ENCODE results near the gene MTFMT. TPM values are rescaled to one million over a fixed set of nuclear protein-coding genes. Genes with fewer than 3 reads are reported as not detected.

The MTFMT gene
- total RNA-seq, 1 donor from 2014 or later = 18.8 TPM

DNA sequence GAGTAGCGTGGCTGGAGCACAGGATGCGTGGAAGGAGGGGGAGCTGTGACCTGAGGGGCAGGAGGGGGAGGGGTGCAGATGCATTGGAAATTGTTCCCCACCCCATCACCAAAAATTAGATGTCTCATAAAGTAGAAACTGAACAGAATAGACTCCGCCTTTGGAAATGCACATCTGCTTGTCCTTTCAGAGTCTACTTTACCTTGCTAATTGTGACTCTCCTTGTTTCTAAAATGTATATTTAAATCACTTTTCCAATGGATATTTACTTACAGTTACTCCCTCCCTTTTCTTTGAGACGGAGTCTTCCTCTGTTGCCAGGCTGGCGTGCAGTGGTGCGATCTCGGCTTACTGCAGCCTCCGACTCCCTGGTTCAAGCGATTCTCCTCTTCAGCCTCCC lies 70.3 kb downstream of the MTFMT start:
- Mint-ChIP-seq H3K36me3 (ENCODE audit: low read depth) (peaks cover 50% of the 10 kb centered on the region), H3K4me3 (no peak overlapping the region), H3K27me3 (ENCODE audit: low read depth) (no peaks in the 10 kb centered on the region), H3K27ac (ENCODE audit: unreplicated experiment) (no peak overlapping the region), H3K9me3 (peaks cover 8% of the 10 kb centered on the region), H3K4me1 (no peaks in the 10 kb centered on the region)
- DNase-seq (ENCODE audit: low read depth, low spot score) = no peak
- TF ChIP-seq, protein P1, sequence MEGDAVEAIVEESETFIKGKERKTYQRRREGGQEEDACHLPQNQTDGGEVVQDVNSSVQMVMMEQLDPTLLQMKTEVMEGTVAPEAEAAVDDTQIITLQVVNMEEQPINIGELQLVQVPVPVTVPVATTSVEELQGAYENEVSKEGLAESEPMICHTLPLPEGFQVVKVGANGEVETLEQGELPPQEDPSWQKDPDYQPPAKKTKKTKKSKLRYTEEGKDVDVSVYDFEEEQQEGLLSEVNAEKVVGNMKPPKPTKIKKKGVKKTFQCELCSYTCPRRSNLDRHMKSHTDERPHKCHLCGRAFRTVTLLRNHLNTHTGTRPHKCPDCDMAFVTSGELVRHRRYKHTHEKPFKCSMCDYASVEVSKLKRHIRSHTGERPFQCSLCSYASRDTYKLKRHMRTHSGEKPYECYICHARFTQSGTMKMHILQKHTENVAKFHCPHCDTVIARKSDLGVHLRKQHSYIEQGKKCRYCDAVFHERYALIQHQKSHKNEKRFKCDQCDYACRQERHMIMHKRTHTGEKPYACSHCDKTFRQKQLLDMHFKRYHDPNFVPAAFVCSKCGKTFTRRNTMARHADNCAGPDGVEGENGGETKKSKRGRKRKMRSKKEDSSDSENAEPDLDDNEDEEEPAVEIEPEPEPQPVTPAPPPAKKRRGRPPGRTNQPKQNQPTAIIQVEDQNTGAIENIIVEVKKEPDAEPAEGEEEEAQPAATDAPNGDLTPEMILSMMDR (conservative IDR thresholded peaks at IDR 0.05) = no peak

DNA sequence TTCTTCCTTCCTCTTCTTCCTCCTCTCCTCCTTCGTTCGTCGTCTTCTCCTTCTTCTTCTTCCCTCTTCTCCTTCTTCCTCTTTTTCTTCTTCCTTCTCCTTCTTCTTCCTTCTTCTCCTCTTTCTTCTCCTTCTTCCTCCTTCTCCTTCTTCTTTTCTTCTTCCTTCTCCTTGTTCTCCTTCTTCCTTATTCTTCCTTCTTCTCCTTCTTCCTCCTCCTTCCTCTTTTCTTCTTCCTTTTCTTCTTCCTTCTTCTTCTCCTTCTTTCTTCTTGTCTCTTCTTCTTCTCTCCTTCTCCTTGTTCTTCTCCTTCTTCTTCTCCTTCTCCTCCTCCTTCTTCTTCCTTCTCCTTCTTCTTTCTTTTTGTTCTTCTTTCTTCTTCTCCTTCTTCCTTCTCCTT lies 75.0 kb downstream of the MTFMT start:
- peaks cover 50% of the 10 kb centered on the region for H3K36me3 Mint-ChIP-seq (ENCODE audit: low read depth)

DNA sequence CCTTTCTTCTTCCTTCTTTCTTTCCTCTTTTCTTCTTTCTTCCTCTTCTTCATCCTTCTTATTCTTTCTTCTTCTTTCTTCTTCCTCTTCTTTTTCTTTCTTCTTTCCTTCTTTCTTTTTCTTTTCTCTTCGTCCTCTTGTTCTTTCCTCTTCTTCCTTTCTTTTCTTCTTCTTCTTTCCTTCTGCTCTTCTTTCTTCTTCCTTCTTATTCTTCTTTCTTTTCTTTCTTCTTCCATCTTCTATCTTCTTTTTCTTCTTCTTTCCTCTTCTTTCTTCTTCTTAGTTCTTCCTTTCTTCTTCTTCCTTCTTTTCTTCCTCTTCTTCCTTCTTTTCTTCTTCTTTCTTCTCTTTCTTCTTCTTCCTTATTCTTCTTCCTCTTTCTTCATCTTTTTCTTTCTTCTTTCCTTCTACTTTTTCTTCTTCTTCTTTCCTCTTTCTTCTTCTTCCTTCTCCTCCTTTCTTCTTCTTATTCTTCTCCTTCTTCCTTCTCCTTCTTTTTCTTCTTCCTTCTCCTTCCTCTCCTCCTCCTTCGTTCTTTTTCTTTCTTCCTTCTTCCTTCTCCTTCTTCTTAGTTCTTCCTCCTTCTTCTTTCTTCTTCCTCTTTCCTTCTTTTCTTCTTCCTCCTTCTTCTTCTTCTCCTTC lies 77.5 kb downstream of the MTFMT start:
- TF ChIP-seq, protein P1 (conservative IDR thresholded peaks at IDR 0.05) = no peak
- no peak for DNase-seq (ENCODE audit: low read depth, low spot score)
- no peaks in the 10 kb centered on the region for H3K4me1 Mint-ChIP-seq
- no peak overlapping the region for H3K27ac Mint-ChIP-seq (ENCODE audit: unreplicated experiment)
- H3K36me3 Mint-ChIP-seq (ENCODE audit: low read depth) = peaks cover 43% of the 10 kb centered on the region
- no peak overlapping the region for H3K4me3 Mint-ChIP-seq
- no peaks in the 10 kb centered on the region for H3K27me3 Mint-ChIP-seq (ENCODE audit: low read depth)
- H3K9me3 Mint-ChIP-seq = peaks cover 28% of the 10 kb centered on the region

More for the DNA sequence above, 75.0 kb downstream of the MTFMT start:
- Mint-ChIP-seq H3K4me1 (no peaks in the 10 kb centered on the region), H3K27ac (ENCODE audit: unreplicated experiment) (no peak overlapping the region), H3K4me3 (no peak overlapping the region), H3K27me3 (ENCODE audit: low read depth) (no peaks in the 10 kb centered on the region), H3K9me3 (peaks cover 28% of the 10 kb centered on the region)
- TF ChIP-seq, protein P1 (conservative IDR thresholded peaks at IDR 0.05) = no peak
- no peak for DNase-seq (ENCODE audit: low read depth, low spot score)

Other genes with a start within 250 kb of the MTFMT start
- gene PIF1, start 204.0 kb downstream of the MTFMT start, total RNA-seq = 53.2 and 62.7 TPM in 2 replicates
- gene PLEKHO2, start 187.7 kb downstream of the MTFMT start, total RNA-seq = 18.2 and 18.9 TPM in 2 replicates
- gene ANKDD1A, start 117.7 kb downstream of the MTFMT start, total RNA-seq = 4.4 and 4.6 TPM in 2 replicates
- gene SPG21, start 39.7 kb downstream of the MTFMT start, total RNA-seq = 71.8 and 73.5 TPM in 2 replicates
- gene SLC51B, start 15.7 kb upstream of the MTFMT start, total RNA-seq = not detected in 2 replicates
- gene RASL12, start 38.4 kb upstream of the MTFMT start, total RNA-seq = 1.5 and 1.8 TPM in 2 replicates
- gene KBTBD13, start 47.1 kb upstream of the MTFMT start, total RNA-seq = not detected in 2 replicates
- gene UBAP1L, start 85.6 kb upstream of the MTFMT start, total RNA-seq = 3.6 and 4.5 TPM in 2 replicates
- 37.0 and 40.8 TPM in 2 replicates for gene PDCD7, start 104.2 kb upstream of the MTFMT start, total RNA-seq
- gene CLPX, start 155.7 kb upstream of the MTFMT start, total RNA-seq = 42.0 and 42.2 TPM in 2 replicates
- 0.12 and 0.14 TPM in 2 replicates for gene CILP, start 181.8 kb upstream of the MTFMT start, total RNA-seq